ENCODE data around the gene PADI3. TPM values are rescaled to one million over a fixed set of nuclear protein-coding genes. Genes with fewer than 3 reads are reported as not detected.

PADI3 gene
- total and polyA plus RNA-seq, 2 of the 4 experiments (the other 2 are of a cell fraction): not detected

- Histone ChIP-seq H2BK5ac (ENCODE audit: low read depth, low read length, poor library complexity, severe bottlenecking) (no peak overlapping the region), H3K4ac (ENCODE audit: low read depth, low read length) (peak overlapping the region; percentile 22; the same call in 1 of the 2 replicates), H3K56ac (ENCODE audit: extremely low read depth, insufficient read depth, low read length) (no peak overlapping the region), H2AK9ac (replicated peaks; ENCODE audit: low read depth, low read length, poor library complexity) (no peak overlapping the region), H2BK15ac (ENCODE audit: low read depth, low read length) (no peak overlapping the region), H4K5ac (ENCODE audit: low read depth, low read length) (no peak overlapping the region), H3K9me1 (ENCODE audit: insufficient read depth, low read length) (peaks cover 16% of the 10 kb centered on the region; the same call in 1 of the 2 replicates), H3K23ac (ENCODE audit: low read depth, low read length) (no peak overlapping the region), H2BK120ac (ENCODE audit: low read depth, low read length) (peak overlapping the region; percentile 73), H4K91ac (ENCODE audit: insufficient read depth, low read depth, low read length) (peak overlapping the region; percentile 46), H3K9ac (ENCODE audit: low read depth, low read length) (no peak overlapping the region), H3K14ac (replicated peaks; ENCODE audit: low read depth, low read length) (peak overlapping the region; percentile 45; the same call in 1 of the 2 replicates), H3K18ac (ENCODE audit: low read depth, low read length) (no peak overlapping the region), H3K79me1 (ENCODE audit: low read depth in 1 of 2, low read length in 2 of 2) (no peaks in the 10 kb centered on the region), H2AFZ (replicated peaks; ENCODE audit: low read length, poor library complexity) (no peak overlapping the region), H3K4me3 (ENCODE audit: insufficient read depth, low read depth, low read length) (no peak overlapping the region), H2AK5ac (ENCODE audit: low read depth, low read length) (peak overlapping the region; percentile 51; the same call in 1 of the 2 replicates), H4K20me1 (ENCODE audit: insufficient read depth, low read length) (no peaks in the 10 kb centered on the region), H3K27me3 (ENCODE audit: control insufficient read depth, insufficient read depth, low read length) (no peaks in the 10 kb centered on the region; the same call in 1 of the 2 replicates), H2BK20ac (ENCODE audit: low read depth, low read length) (no peak overlapping the region; the same call in 1 of the 2 replicates), H3K4me1 (ENCODE audit: control insufficient read depth, insufficient read depth, low read length) (peaks cover 12% of the 10 kb centered on the region), H3K9me3 (ENCODE audit: control insufficient read depth, insufficient read depth, low read length) (no peaks in the 10 kb centered on the region), H4K8ac (ENCODE audit: low read depth in 2 of 2, low read length in 2 of 2) (no peak overlapping the region), H3K4me2 (ENCODE audit: low read depth, low read length) (no peak overlapping the region), H3K27ac (ENCODE audit: insufficient read depth, low read length) (no peak overlapping the region), H3K36me3 (ENCODE audit: control insufficient read depth, insufficient read depth, low read length) (no peaks in the 10 kb centered on the region)
- ChIA-PET POLR2A (ENCODE audit: unreplicated experiment) (no interaction called here), CTCF (no interaction called here)
- 100% methylated on average over 2 of the region's 8 CpGs; no CpG with 5 or more reads in 1 of the 2 experiments for WGBS, 2 experiments (ENCODE audit: extremely low coverage in 2 of 2, insufficient read length in 1 of 2)
- DNase-seq (no peak), ATAC-seq (ENCODE audit: low read depth) (no peak)
- TF ChIP-seq, protein P1, sequence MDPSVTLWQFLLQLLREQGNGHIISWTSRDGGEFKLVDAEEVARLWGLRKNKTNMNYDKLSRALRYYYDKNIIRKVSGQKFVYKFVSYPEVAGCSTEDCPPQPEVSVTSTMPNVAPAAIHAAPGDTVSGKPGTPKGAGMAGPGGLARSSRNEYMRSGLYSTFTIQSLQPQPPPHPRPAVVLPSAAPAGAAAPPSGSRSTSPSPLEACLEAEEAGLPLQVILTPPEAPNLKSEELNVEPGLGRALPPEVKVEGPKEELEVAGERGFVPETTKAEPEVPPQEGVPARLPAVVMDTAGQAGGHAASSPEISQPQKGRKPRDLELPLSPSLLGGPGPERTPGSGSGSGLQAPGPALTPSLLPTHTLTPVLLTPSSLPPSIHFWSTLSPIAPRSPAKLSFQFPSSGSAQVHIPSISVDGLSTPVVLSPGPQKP (IDR thresholded peaks at IDR 0.05; ENCODE audit: borderline replicate concordance, low read depth, low read length): no peak
- no peak for TF ChIP-seq NFE2L2 (IDR thresholded peaks at IDR 0.05; ENCODE audit: low read depth, low read length)
- no peak for TF ChIP-seq USF2 (IDR thresholded peaks at IDR 0.05; ENCODE audit: low read depth, low read length)
- TF ChIP-seq RFX5 (IDR thresholded peaks at IDR 0.05; ENCODE audit: low read depth, low read length): no peak
- TF ChIP-seq MAFK (IDR thresholded peaks at IDR 0.05; ENCODE audit: low read depth, low read length): no peak
- no peak for TF ChIP-seq CTCF (conservative IDR thresholded peaks at IDR 0.05; ENCODE audit: low read depth, low read length)
- no peak for TF ChIP-seq MXI1 (IDR thresholded peaks at IDR 0.05; ENCODE audit: borderline replicate concordance, low read depth, low read length)
- no peak for TF ChIP-seq SMC3 (IDR thresholded peaks at IDR 0.05; ENCODE audit: low read depth, low read length)
- TF ChIP-seq POLR2A (IDR thresholded peaks at IDR 0.05; ENCODE audit: low read depth, low read length): no peak
- TF ChIP-seq CEBPB (IDR thresholded peaks at IDR 0.05; ENCODE audit: low read depth, low read length): no peak
- TF ChIP-seq FOS (IDR thresholded peaks at IDR 0.05; ENCODE audit: low read depth, low read length): no peak
- TF ChIP-seq CHD1 (IDR thresholded peaks at IDR 0.05; ENCODE audit: low read depth, low read length): no peak
- TF ChIP-seq RAD21 (IDR thresholded peaks at IDR 0.05; ENCODE audit: low read length): no peak
- no peak for TF ChIP-seq MAZ (IDR thresholded peaks at IDR 0.05; ENCODE audit: borderline replicate concordance, low read depth, low read length)
- BruUV-seq (replicated peaks): no TSS peak
- dilution Hi-C loops (cut with HindIII; ENCODE audit: low sequenced_read_pairs, unreplicated experiment) (no loop called here), in situ Hi-C loops (cut with MboI; ENCODE audit: low sequenced_read_pairs) (no loop called here), intact Hi-C loops (cut with micrococcal nuclease) (no loop called here)
These were observed 38.7 kb upstream of the PADI3 start for GRCh38 chr1:17210176-17210575.
